G401 (cell line): ENCODE measurements around the gene UBE2E2. TPM values are rescaled to one million over a fixed set of nuclear protein-coding genes. Genes with fewer than 3 reads are reported as not detected.

Experiments used
- DNase-seq: peaks from one replicate; pipeline ENCODE4 v3.0.0-alpha.2; 2015; ENCODE audit warnings: low spot score
- in situ Hi-C: cut with HindIII; loops from 2 replicates; pipeline ENCODE4 v1.10.0; 2016; ENCODE audit warnings: low sequenced_read_pairs, mixed read lengths
- total RNA-seq: library from RNA; depleted of rRNA; stranded (reverse); fragments of >200 nt; shearing (Covaris generic); gene quantifications from 2 replicates; pipeline ENCODE4 v1.2.3, GENCODE V29; 2014

Gene UBE2E2
- total RNA-seq, 1 experiment from 2014 or later: not detected

DNA sequence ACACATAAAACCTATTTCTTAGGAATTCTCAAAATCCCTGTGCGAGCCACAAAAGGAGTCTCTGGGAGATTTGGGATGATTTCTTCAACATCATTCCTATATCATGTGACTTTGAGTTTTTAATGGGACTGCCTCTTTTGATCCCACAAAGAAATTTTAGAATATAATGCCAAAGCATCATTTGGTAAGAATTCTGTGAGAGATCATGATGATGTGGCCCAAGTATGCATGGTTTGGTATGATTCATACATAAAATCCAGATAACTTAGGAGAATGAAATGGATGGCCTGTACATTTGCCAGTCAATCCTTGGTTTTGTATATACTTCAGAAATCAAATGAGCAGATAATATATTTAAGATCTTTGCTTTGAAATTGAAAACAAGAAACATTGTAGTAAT, 61.3 kb downstream of the UBE2E2 start:
- DNase-seq: no peak
- in situ Hi-C loops: no loop called here

DNA sequence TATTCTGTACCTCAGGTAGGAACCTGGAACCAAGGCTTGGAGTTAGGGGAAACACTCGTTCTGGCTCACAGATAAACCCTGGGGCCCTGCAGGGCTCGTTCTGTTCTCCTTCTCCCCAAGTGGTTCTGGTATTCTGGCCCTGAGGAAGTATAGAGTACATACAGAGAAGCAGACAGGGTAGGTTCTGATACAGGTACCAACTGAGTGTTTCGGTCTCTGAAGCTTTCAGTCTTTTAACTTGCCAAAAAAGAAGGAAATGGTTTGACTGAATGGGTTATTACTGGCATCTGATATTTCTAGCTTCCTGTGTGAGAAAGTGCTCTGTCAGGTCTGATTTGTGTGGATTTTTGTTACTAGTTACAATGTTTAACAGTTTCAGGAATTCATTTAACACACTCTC, 67.3 kb downstream of the UBE2E2 start:
- no peak for DNase-seq
- in situ Hi-C loops: no loop called here

DNA sequence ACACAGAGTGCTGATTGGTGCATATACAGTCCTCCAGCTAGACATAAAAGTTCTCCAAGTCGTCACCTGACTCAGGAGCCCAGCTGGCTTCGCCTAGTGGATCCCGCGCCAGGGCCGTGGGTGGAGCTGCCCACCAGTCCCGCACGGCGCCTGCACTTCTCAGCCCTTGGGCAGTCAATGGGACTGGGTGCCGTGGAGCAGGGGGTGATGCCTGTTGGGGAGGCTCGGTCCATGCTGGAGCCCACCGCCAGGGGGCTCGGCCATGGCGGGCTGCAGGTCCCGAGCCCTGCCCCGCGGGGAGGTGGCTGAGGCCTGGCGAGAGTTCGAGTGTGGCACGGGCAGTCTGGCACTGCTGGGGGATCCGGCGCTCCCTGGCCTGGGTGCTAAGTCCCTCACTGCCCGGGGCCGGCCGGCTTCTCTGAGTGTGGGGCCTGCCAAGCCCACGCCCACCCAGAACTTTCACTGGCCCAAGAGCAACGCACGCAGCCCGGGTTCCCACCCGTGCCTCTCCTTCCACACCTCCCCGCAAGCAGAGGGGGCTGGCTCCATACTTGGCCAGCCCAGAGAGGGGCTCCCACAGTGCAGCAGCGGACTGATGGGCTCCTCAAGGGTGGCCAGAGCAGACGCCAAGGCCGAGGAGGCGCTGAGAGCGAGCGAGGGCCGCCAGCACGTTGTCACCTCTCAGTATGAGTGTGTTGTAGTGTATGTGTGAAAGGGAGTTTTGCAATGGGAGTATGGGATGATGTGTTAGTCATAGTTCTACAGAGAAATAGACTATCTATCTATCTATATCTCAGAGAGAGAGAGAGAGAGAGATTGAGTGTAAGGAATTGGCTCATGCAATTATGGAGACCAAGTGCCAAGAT, 69.0 kb downstream of the UBE2E2 start:
- in situ Hi-C loops: no loop called here
- DNase-seq: no peak

DNA sequence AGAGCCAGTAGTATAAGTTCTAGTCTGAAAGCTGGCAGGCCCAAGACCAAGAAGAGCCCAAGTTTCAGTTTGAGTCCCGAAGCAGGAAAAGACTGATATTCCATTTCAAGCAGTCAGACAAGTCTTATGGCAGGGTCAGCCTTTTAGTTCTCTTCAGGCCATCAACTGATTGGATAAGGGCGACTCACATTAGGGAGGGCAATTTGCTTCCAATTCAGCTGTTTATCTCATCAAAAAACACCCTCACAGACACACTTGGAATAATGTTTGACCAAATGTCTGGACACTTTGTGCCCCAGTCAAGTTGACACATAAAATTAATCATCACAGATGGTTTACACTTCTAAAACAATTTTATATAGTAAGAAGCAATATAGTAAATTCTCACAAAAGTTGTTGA, 69.7 kb downstream of the UBE2E2 start:
- in situ Hi-C loops: no loop called here
- DNase-seq: no peak

DNA sequence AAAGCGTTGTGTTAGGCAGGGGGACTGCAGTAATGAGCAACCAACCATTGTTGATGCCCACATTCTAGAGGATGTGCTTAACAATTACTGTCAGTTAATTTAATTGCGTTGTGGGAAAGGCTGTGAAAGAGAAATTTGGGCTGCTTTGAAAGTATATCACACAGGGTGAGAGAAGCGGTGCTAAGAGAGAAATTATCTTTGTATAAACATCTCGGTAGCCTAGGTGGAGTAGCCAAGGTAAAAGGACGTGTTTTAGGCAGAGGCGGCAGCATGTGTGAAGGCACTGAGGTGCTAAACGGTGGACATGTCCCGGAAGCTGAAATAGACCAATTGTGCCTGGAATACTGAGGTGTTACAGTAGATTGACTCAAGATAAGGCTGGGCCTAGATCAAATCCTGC, 71.9 kb downstream of the UBE2E2 start:
- no peak for DNase-seq
- in situ Hi-C loops: no loop called here

DNA sequence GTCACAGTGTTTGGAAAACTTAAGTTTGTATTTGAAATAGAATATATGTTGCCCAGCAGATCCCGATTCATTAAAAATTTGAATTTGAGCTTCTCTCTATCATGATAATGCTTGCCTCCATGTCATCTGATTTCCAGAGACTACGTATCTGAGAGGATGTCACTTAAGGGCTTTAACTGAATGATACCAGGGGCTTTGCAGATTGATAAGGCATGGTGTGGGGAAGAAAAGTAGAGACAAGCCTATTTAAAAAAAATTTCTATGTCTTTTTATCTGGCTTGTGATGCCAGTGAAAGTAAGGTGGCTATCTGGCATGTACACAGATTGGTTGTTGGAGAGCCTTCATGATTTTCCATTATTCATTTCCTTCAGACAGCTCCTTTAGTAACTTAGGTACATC, 72.7 kb downstream of the UBE2E2 start:
- in situ Hi-C loops: no loop called here
- no peak for DNase-seq

DNA sequence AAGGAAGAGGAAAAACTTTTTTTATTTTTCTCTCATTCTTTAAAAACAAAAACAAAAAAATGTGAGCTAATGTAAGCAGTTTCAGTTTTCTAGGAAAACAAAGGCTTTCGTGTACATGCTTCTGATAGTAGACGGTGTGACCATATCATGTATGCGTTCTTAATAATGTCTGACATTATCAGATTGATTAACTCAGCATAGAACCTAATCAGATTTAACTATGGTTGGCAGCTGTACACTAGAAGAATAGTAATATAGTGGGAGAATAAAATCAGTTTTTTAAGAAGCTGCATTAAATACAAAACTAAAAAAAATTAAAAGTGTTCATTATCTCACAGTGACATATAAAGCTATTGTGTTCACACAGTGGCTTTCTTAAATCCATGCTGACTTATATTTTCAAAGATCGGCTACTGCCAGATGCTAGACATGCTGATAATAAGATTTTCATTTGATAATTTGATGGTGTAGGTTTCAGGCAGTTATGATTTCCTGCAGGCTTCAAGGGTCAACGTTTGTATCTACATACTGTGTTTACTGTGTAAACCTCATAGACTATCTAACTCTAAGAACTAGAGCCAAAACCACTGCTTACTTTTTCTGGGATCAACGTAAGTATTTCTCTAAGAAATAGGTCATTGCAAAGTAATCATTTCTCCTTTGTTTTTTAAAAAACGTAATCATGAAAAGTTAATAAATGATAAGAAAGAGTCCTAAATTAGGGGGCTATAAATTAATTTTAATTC, 74.0 kb downstream of the UBE2E2 start:
- in situ Hi-C loops: no loop called here
- DNase-seq: no peak

DNA sequence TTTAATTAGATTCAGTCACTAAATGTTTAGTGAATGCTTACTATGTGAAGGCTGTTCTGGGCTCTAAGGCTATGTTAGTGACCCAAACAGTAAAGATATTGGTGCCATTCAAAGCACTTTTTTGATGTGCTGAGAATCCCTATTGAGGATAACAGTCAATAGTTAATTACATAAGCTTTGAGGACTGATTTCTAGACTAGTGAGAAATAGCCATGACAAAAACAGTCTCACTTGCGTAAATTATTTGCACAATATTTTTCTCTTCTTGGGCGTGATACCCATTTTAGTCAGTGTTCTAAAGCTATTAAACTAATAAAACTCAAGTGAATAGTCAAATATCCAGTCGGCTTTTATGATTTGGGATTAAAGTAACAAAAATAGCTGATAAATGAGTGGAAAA, 74.6 kb downstream of the UBE2E2 start:
- in situ Hi-C loops: no loop called here
- DNase-seq: no peak

DNA sequence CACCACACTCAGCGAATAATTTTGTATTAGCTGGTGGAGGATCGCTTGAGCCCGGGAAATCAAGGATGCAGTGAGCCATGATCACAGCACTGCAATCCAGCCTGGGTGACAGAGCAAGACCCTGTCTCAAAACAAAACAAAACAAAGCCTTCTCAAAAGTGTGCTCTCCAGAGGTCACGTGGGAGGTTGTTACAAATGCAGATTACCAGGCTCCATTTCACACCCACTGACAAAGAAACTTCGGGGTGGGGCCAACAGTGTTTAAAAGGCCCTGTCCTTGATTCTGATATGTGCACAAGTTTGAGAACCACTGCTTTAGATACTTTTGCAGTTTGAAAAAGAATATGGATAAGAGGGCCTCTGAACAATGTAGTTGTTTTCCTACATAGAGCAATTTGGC, 80.5 kb downstream of the UBE2E2 start:
- no peak for DNase-seq

DNA sequence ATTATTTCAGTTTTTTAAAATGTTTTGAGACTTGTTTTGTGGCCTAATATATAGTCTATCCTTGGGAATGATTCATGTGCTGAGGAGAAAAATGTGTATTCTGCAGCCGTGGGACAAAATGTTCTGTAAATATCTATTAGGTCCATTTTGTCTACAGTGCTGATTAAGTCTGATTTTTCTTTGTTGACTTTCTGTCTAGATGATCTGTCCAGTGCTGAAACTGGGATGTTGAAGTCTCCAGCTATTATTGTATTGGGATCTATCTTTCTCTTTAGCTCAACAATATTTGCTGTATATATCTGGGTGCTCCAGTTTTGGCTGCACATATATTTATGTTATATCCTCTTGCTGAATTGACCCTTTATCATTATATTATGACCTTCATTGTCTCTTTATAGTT, 85.2 kb downstream of the UBE2E2 start:
- no peak for DNase-seq
- in situ Hi-C loops: no loop called here

More for the DNA sequence above, 80.5 kb downstream of the UBE2E2 start:
- in situ Hi-C loops: no loop called here

DNA sequence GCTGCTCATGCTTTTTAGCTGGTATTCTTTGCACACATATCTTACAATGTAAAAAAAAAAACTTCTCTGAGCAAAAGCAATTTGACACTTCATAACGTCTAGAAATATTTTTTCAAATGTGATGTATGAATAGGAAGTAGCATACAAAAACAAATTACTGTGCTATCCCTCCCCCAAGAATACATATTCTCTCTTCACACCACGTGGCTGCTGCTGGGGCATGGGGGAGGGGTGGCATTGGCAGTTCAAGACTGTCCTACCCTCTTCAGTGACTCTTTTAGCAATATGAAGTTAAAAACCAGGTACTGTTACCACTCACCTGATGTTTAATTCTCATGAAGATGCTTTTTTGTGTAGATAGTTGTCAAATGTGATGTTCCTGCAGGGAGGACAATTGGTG, 85.6 kb downstream of the UBE2E2 start:
- DNase-seq: no peak
- in situ Hi-C loops: no loop called here

DNA sequence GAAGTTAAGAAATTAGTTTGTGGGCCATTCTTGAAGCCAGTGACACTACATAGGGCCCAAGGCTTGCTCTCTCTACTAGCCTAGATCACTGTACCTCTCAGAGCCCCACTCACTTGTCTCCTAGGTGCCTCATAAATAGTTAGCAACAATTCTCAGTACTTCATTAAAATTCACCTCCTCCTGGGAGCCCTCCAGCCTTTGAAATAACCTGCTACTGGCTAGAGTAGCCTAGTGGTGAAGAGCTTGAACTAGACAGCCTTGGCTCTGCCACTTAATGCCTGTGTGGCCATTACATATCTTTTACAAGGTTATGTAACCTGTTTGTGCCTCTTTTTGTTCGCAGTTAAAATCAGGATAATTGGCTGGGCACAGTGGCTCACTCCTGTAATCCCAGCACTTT, 89.3 kb downstream of the UBE2E2 start:
- in situ Hi-C loops: no loop called here
- no peak for DNase-seq

DNA sequence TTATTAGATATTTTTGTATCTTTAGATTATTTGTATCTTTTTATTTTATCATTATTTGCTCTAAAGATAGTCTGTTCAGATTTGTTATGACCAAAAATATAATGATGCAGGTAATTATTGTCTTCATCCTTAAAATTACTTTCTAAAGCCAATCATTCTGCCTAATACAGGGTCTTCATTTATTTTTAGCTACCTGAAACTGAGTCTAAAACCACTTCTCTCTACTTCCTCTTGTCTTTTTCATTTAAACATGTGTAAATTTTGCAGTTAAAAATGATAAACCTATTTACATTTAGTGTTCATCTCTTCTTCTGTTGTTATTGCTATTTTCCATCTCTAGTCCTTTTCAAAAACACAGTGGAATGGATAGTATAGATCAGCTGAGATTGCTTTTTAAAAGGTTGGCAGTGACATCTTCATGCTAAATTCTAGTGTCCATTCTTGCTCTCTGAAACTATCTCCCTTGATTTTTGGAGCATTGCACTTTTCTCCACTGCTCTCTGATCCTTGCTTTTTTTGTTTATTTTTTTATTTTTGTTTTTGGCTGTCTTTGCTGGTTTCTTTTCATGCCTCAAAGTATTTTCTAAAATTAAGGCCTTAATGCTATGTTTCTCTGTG, 91.8 kb downstream of the UBE2E2 start:
- in situ Hi-C loops: no loop called here
- DNase-seq: no peak

DNA sequence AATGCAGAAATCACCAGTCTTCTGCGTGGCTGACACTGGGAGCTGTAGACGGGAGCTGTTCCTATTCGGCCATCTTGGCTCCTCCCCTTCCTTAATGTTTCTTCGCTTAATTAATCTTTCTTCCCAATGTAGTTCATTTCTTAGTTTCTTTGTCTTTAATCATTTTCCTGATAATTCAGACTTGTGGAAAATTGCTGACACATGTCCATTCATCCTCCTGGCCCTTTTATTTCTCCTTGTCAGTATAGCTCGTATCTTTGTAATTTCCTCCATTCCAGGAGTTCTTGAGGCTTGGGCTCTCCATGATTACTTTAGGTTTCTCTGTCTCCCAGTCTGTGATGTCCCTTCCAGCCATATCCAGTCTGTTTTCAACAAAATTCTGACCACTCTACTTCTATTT, 98.7 kb downstream of the UBE2E2 start:
- in situ Hi-C loops: no loop called here
- DNase-seq: no peak

DNA sequence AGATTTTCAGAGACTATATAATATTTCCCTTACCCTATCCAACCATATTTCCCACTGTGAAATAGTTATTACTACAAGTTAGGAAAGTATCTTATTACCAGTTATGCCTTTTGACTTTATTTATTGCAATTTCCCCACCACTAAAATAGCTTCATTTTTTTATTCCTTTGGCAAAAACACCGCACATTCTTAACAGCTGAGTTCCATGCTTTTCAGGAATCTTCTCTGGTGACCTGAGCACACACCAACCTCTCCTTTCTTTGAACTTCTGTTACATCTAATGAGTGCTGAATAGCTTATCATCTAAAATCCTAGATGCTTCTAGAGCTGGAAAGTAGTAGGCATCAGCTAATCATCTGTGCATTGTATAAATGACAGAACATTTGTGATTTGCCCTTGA, 99.1 kb downstream of the UBE2E2 start:
- in situ Hi-C loops: no loop called here
- DNase-seq: no peak

DNA sequence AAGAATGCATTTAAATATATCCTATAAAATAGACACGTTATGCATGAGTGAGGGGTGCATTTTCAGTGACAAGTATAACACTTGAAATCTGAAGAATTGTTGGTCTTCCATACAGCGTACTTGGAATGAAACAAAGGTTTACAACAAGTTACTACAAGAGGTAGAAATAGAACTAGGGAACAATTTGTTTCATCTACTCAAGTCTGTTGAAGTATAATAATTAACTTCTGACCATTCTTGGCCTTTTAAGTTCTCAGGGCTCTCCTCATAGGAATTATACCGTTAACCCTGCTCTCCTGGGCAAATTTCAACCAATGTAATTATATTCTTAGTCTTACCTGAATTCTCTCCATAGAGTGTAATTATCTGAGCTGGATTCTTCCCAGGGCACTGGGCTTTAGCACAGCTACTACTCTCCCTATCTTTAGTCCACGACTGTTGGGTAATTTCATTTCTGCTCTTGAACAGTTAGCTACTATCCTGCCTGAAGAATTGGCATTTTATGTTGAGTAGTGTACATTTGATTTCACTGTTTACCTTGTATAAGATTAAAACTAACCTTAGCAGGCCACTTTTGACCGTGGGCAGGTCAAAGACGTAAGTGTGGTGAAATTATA, 100.6 kb downstream of the UBE2E2 start:
- in situ Hi-C loops: no loop called here
- no peak for DNase-seq

DNA sequence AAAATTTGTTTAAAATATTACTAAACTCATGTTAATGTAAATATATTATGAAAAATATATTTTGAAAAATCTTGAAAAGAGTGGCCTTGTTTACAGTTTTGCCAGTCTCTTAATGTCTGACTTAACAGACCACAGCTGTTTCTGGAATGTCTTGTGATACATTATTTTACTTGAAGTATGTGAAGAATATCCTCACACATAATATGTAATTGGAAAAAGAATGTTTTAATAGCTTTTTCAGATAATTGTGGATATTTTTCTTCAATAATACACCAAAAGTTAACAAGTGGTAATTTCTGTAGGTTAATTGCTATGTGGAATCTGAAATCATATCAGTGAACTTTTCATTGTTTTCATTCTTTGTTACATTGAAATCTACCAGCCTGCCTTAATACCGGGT, 101.3 kb downstream of the UBE2E2 start:
- DNase-seq: no peak
- in situ Hi-C loops: no loop called here

DNA sequence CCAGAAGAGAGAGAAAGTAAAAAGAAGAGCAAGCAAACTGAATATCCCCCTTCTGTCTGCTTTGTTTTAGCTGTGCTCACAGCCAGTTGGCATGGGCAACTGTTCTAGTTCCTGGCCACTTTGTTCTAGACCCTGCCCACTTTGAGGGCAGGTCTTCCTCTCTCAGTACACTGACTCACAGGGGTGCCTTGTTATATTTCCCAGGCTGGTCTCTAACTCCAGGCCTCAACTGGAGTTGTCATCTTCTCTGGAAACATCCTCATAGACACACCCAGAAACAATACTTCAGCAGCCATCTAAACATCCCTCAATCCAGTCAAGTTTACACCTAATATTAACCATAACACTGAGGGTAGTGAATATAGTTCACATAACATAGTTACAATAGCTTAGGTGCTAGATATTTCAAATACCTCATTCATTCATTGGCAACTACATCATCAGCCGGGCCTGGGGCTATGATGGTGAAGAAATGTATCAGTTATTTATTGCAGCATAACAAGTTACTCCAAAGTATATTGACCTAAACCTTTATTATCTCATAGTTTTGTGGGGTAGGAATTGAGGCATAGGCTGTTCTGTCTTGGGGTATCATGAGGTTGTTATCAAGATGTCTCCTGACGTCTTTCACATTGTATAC, 106.0 kb downstream of the UBE2E2 start:
- in situ Hi-C loops: no loop called here
- DNase-seq: no peak

DNA sequence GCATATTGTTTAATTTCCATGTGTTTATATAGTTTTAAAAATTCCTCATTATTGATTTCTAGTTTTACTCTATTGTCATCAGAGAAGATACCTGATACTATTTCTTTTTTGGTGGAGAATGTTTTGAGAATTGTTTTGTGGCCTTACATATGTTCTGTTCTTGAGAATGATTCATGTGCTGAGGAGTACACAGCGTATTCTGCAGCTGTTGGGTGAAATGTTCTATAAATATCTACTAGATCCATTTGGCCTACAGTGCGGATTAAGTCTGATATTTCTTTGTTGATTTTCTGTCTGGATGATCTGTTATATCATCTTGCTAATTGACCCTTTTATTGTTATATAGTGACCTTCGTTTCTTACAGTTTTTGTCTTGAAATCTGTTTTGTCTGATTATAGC, 109.7 kb downstream of the UBE2E2 start:
- DNase-seq: no peak
- in situ Hi-C loops: no loop called here
